Endothelial cell of umbilical vein (primary cell): Measurements from ENCODE around the gene KDM5B.

Source experiments
- CTCF ChIP-seq, 2 donors: IDR thresholded peaks; 1 replicate in 1 of 2; 2 replicates in 1 of 2; pipeline ENCODE4 v1.5.1; 2011; ENCODE audit warnings: low read length in 2 of 2, mild to moderate bottlenecking in 2 of 2, moderate library complexity in 2 of 2, control low read depth in 1 of 2, inconsistent platforms in 1 of 2, low read depth in 1 of 2; ENCODE audit not compliant: insufficient read depth in 1 of 2; ENCODE audit errors: extremely low read depth in 1 of 2
- EZH2 ChIP-seq: IDR thresholded peaks from 2 replicates; pipeline ENCODE4 v1.6.1; 2012; ENCODE audit warnings: borderline replicate concordance, low read depth, mild to moderate bottlenecking, moderate library complexity, low read length, inconsistent platforms; ENCODE audit not compliant: severe bottlenecking
- FOS ChIP-seq: IDR thresholded peaks from 2 replicates; pipeline ENCODE4 v1.6.1; 2011; ENCODE audit warnings: mild to moderate bottlenecking, low read length, moderate library complexity, borderline replicate concordance; ENCODE audit not compliant: insufficient read depth
- GATA2 ChIP-seq: IDR thresholded peaks from 2 replicates; pipeline ENCODE4 v1.7.0; 2011; ENCODE audit warnings: low read depth, mild to moderate bottlenecking, moderate library complexity, mixed read lengths, low read length; ENCODE audit not compliant: insufficient read length, insufficient read depth
- JUN ChIP-seq: IDR thresholded peaks from 2 replicates; pipeline ENCODE4 v1.6.1; 2011; ENCODE audit warnings: borderline replicate concordance, low read depth; ENCODE audit not compliant: insufficient read length, insufficient read depth
- MAX ChIP-seq: IDR thresholded peaks from 2 replicates; pipeline ENCODE4 v1.6.1; 2011; ENCODE audit not compliant: insufficient read depth, insufficient read length
- POLR2A ChIP-seq: IDR thresholded peaks from 2 replicates; pipeline ENCODE4 v1.6.1; 2012; ENCODE audit warnings: low read depth, mild to moderate bottlenecking, control low read depth, low read length
- POLR2AphosphoS5 ChIP-seq: IDR thresholded peaks from 2 replicates; pipeline ENCODE4 v1.6.1; 2012; ENCODE audit warnings: low read depth, mild to moderate bottlenecking, control low read depth, low read length, moderate library complexity; ENCODE audit not compliant: insufficient read depth

GRCh38 chr1:202806845-202807450 is 1.3 kb downstream of the KDM5B start:
- TF ChIP-seq CTCF (IDR thresholded peaks at IDR 0.05; ENCODE audit: extremely low read depth in 1 of 2, insufficient read depth in 1 of 2, low read depth in 1 of 2, low read length in 2 of 2) (no peak), POLR2A (no peak), POLR2AphosphoS5 (no peak), FOS (no peak), EZH2 (no peak), MAX (no peak), JUN (no peak), GATA2 (no peak)
